HepG2 (cell line): ENCODE results near the gene RAD9A. TPM values are rescaled to one million over a fixed set of nuclear protein-coding genes. Genes with fewer than 3 reads are reported as not detected.
A peak's percentile ranks its signal among the peaks of the same experiment; 100 is the strongest.

ENCODE experiments used
- ATAC-seq: fragments of 200-7000 bp; cut with Tn5 transposase; 3 replicates; pipeline ENCODE4 v1.9.1; 2020; ENCODE audit warnings: mild to moderate bottlenecking, moderate library complexity
- BruUV-seq: library from RNA; stranded (reverse); fragments of 400-500 nt; replicated peaks from 2 replicates; lab custom pipeline; 2021; lab: Mats Ljungman, UMichigan
- CTCF ChIA-PET: fragments of 300-600 bp; formaldehyde crosslinking; extraction: SDS; loops from one replicate; lab custom pipeline; 2021; ENCODE audit warnings: low total read pairs, inconsistent platforms, low intra/inter-chr PET ratio; lab: Yijun Ruan, JAX
- POLR2A ChIA-PET: fragments of 350-600 bp; sonication (Branson Sonifier 250); formaldehyde crosslinking; loops from one replicate; lab custom pipeline; 2020; ENCODE audit warnings: antibody characterized with exemption, inconsistent platforms; lab: Yijun Ruan, JAX
- DNase-seq: peaks from one replicate; pipeline ENCODE4 v3.0.0-alpha.2; 2015; ENCODE audit warnings: low spot score
- FAIRE-seq: peaks from 3 replicates; lab custom pipeline; 2011; peaks lifted over from hg19 to GRCh38; lab: Jason Lieb, UNC
- H2AFZ ChIP-seq: one replicate; pipeline ENCODE4 v1.6.1; 2011; ENCODE audit warnings: low read length, inconsistent platforms
- H3K27ac ChIP-seq: fragments of 300-600 bp; 3 replicates; pipeline ENCODE4 v1.8.0; 2011; ENCODE audit warnings: mixed run types, mild to moderate bottlenecking, mixed read lengths, low read length, inconsistent platforms; ENCODE audit not compliant: insufficient read depth; ENCODE audit errors: extremely low read length
- H3K27me3 ChIP-seq, 2 experiments: fragments of 200-600 bp in 1 of 2; 2 replicates in 1 of 2; 3 replicates in 1 of 2; pipeline versions ENCODE4 v1.6.0 to v1.8.0; 2011; ENCODE audit warnings: low read length in 2 of 2, mild to moderate bottlenecking in 2 of 2, moderate library complexity in 2 of 2, inconsistent platforms in 1 of 2; ENCODE audit not compliant: insufficient read depth in 2 of 2, control insufficient read depth in 1 of 2
- H3K36me3 ChIP-seq, 2 experiments: fragments of 200-600 bp in 1 of 2; replicated peaks in 1 of 2; 2 replicates in 1 of 2; 3 replicates in 1 of 2; pipeline versions ENCODE4 v1.5.1 to v1.8.0; 2011; ENCODE audit warnings: low read length in 2 of 2, inconsistent platforms in 1 of 2; ENCODE audit not compliant: insufficient read depth in 2 of 2, control insufficient read depth in 1 of 2
- H3K4me1 ChIP-seq: 2 replicates; pipeline ENCODE4 v1.5.1; 2012; ENCODE audit warnings: low read length, inconsistent platforms; ENCODE audit not compliant: insufficient read depth
- H3K4me2 ChIP-seq: 2 replicates; pipeline ENCODE4 v1.6.0; 2011; ENCODE audit warnings: low read depth, low read length, inconsistent platforms
- H3K4me3 ChIP-seq, 3 experiments: fragments of 200-600 bp in 1 of 3; sonication (generic), shearing (Covaris generic) in 1 of 3; replicated peaks in 1 of 3; 2 replicates each; pipeline ENCODE4 v1.5.1; 2011 to 2016; ENCODE audit warnings: low read length in 3 of 3, inconsistent platforms in 2 of 3, low read depth in 2 of 3, mild to moderate bottlenecking in 2 of 3, control low read depth in 1 of 3, mixed read lengths in 1 of 3; ENCODE audit not compliant: insufficient read depth in 1 of 3
- H3K79me2 ChIP-seq: one replicate; pipeline ENCODE4 v1.6.1; 2011; ENCODE audit warnings: low read length, inconsistent platforms; ENCODE audit not compliant: insufficient read depth
- H3K9ac ChIP-seq: 2 replicates; pipeline ENCODE4 v1.6.0; 2011; ENCODE audit warnings: mild to moderate bottlenecking, low read depth, low read length, inconsistent platforms; ENCODE audit not compliant: insufficient read depth
- H3K9me3 ChIP-seq: 2 replicates; pipeline ENCODE4 v1.5.1; 2012; ENCODE audit warnings: mild to moderate bottlenecking, low read length
- H4K20me1 ChIP-seq: 2 replicates; pipeline ENCODE4 v1.6.0; 2011; ENCODE audit warnings: inconsistent platforms, mild to moderate bottlenecking, low read length, moderate library complexity; ENCODE audit not compliant: insufficient read depth
- MAZ ChIP-seq, 2 experiments: sonication (generic) in 1 of 2; formaldehyde crosslinking in 1 of 2; IDR thresholded peaks; 2 replicates each; pipeline versions ENCODE4 v1.5.0 to v1.6.1; 2012 to 2020; ENCODE audit warnings: low read depth in 2 of 2, mild to moderate bottlenecking in 2 of 2, borderline replicate concordance in 1 of 2, improper control_type of control experiment in 1 of 2, low read length in 1 of 2, missing genetic modification reagents in 1 of 2, moderate library complexity in 1 of 2
- WGBS: methylation state at CpG from one replicate; pipeline ENCODE4 v1.1.6; 2017; ENCODE audit warnings: low lambda C conversion rate; 5-methylcytosine and 5-hydroxymethylcytosine counted together
- in situ Hi-C: cut with HindIII; loops from 2 replicates; pipeline ENCODE4 v1.10.0; 2017; ENCODE audit warnings: low pct_unique_long_range_greater_than_20kb; ENCODE audit not compliant: extremely low pct_ligation_motif_present
- intact Hi-C: fragments of 100-400 bp; cut with micrococcal nuclease; formaldehyde crosslinking; loops from one replicate; pipeline ENCODE4 v1.10.0; 2022; ENCODE audit not compliant: unreplicated experiment
- polyA plus RNA-seq, 8 experiments: library from polyadenylated mRNA; depleted of rRNA in 3 of 8; stranded (reverse) in 7 of 8; unstranded in 1 of 8; fragments of >200 nt; fragmentation: Illumina TruSeq in 4 of 8; extraction: Trizol in 4 of 8; gene quantifications; 2 replicates each; pipeline versions ENCODE4 v1.2.1 to v1.2.3, GENCODE V29; 2011 to 2016; ENCODE audit warnings: low read depth in 4 of 8, missing spikeins in 1 of 8, mixed read lengths in 1 of 8; ENCODE audit not compliant: insufficient read depth in 1 of 8
- total RNA-seq, 5 experiments: library from RNA; depleted of rRNA; stranded (reverse); fragments of >200 nt; fragmentation: Illumina TruSeq; extraction: Trizol; gene quantifications; 2 replicates each; pipeline ENCODE4 v1.2.3, GENCODE V29; 2016; ENCODE audit warnings: low read depth in 1 of 5
- TF ChIP-seq, protein P1 (sequence below): sonication (generic); formaldehyde crosslinking; IDR thresholded peaks from 2 replicates; pipeline ENCODE4 v1.4.0; 2020; ENCODE audit warnings: missing genetic modification reagents

RAD9A gene
- total and polyA plus RNA-seq, 2 of the 13 experiments (the other 11 are each of a cell fraction or from before 2014, with no cell fraction given), result 10.1 to 15.7 TPM

DNA sequence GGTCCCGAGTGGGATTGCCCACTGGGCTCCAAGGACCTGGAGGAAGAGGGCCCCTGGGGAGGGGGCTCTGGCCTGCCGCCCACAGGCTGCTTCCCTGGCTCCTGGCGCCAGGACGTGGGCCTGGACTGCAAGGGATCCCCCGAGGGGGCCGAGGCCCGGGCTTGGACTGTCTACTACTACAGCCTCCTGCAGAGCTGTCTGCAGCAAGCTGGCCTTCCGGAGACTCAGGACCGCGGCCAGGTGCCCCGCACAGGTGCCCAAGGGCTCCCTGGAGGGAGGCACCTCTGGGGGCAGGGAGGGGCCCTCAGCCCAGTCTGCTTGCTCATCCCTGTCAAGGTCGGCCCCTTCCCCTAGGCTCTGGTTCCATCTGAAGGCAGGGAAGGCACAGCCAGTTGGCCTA, 25.6 kb downstream of the RAD9A start:
- Histone ChIP-seq H3K9me3 (no peaks in the 10 kb centered on the region), H3K27me3 (peaks cover 11 to 57% of the 10 kb centered on the region in 2 experiments; a peak in 4 of 5 replicates), H4K20me1 (no peaks in the 10 kb centered on the region), H3K79me2 (no peaks in the 10 kb centered on the region), H3K27ac (no peak overlapping the region), H2AFZ (no peak overlapping the region), H3K9ac (no peak overlapping the region), H3K4me3 (no peak overlapping the region), H3K4me2 (peak overlapping the region; percentile 64; the same call in 1 of the 2 replicates), H3K4me1 (peaks cover 61% of the 10 kb centered on the region), H3K36me3 (no peaks in the 10 kb centered on the region)
- WGBS, result no CpG with 5 or more reads among the region's 12 CpGs
- no peak for FAIRE-seq
- TF ChIP-seq MAZ (IDR thresholded peaks at IDR 0.05; ENCODE audit: borderline replicate concordance, low read depth, low read length) (no peak), MAZ (CRISPR knock-in tag; IDR thresholded peaks at IDR 0.05; ENCODE audit: low read depth) (0 out of 2 replicates have a peak, but pooled peaks have one; percentile 29)
- TF ChIP-seq, protein P1, sequence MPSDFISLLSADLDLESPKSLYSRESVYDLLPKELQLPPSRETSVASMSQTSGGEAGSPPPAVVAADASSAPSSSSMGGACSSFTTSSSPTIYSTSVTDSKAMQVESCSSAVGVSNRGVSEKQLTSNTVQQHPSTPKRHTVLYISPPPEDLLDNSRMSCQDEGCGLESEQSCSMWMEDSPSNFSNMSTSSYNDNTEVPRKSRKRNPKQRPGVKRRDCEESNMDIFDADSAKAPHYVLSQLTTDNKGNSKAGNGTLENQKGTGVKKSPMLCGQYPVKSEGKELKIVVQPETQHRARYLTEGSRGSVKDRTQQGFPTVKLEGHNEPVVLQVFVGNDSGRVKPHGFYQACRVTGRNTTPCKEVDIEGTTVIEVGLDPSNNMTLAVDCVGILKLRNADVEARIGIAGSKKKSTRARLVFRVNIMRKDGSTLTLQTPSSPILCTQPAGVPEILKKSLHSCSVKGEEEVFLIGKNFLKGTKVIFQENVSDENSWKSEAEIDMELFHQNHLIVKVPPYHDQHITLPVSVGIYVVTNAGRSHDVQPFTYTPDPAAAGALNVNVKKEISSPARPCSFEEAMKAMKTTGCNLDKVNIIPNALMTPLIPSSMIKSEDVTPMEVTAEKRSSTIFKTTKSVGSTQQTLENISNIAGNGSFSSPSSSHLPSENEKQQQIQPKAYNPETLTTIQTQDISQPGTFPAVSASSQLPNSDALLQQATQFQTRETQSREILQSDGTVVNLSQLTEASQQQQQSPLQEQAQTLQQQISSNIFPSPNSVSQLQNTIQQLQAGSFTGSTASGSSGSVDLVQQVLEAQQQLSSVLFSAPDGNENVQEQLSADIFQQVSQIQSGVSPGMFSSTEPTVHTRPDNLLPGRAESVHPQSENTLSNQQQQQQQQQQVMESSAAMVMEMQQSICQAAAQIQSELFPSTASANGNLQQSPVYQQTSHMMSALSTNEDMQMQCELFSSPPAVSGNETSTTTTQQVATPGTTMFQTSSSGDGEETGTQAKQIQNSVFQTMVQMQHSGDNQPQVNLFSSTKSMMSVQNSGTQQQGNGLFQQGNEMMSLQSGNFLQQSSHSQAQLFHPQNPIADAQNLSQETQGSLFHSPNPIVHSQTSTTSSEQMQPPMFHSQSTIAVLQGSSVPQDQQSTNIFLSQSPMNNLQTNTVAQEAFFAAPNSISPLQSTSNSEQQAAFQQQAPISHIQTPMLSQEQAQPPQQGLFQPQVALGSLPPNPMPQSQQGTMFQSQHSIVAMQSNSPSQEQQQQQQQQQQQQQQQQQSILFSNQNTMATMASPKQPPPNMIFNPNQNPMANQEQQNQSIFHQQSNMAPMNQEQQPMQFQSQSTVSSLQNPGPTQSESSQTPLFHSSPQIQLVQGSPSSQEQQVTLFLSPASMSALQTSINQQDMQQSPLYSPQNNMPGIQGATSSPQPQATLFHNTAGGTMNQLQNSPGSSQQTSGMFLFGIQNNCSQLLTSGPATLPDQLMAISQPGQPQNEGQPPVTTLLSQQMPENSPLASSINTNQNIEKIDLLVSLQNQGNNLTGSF (CRISPR knock-in tag), result no peak
- no TSS peak for BruUV-seq
- ATAC-seq, result no peak
- CTCF ChIA-PET, result no interaction called here
- POLR2A ChIA-PET, result interaction anchor here (0.9 to 7.4 kb wide), 4 partner anchors 10 to 26 kb away, joined by 4 to 78 read pairs (median 5); partner anchors contain the start of genes PPP1CA, RAD9A, RPS6KB2 and TBC1D10C
- in situ Hi-C loops (no loop called here), intact Hi-C loops (no loop called here)
- no peak for DNase-seq
